Body of pancreas (tissue), 4 donors: Measurements from ENCODE around the gene BTBD1. TPM values are rescaled to one million over a fixed set of nuclear protein-coding genes. Genes with fewer than 3 reads are reported as not detected.

ENCODE experiments used
- ATAC-seq: fragments of 150-250 bp; one replicate; pipeline ENCODE4 v1.9.1; 2016
- DNase-seq, 4 donors: peaks; one replicate each; pipeline ENCODE4 v3.0.0-alpha.2; 2019
- H3K27ac ChIP-seq, 4 donors: fragments of 200-600 bp; sonication (generic); 1 replicate in 3 of 4; 2 replicates in 1 of 4; pipeline versions ENCODE4 v1.5.1 to v1.6.1; 2016 to 2019; ENCODE audit warnings: mild to moderate bottlenecking in 1 of 4, mixed read lengths in 1 of 4, moderate library complexity in 1 of 4
- H3K27me3 ChIP-seq, 2 donors: fragments of 200-600 bp; sonication (generic); one replicate each; pipeline ENCODE4 v1.6.0; 2016; ENCODE audit warnings: mild to moderate bottlenecking in 1 of 2
- H3K36me3 ChIP-seq, 2 donors: fragments of 200-600 bp; sonication (generic); replicated peaks in 1 of 2; 2 replicates each; pipeline ENCODE4 v1.5.1; 2016; ENCODE audit warnings: low read depth in 2 of 2; ENCODE audit not compliant: insufficient read depth in 1 of 2
- H3K4me1 ChIP-seq: fragments of 200-600 bp; sonication (generic); one replicate; pipeline ENCODE4 v1.6.0; 2016
- H3K4me3 ChIP-seq, 2 donors: fragments of 200-600 bp; sonication (generic); 1 replicate in 1 of 2; 2 replicates in 1 of 2; pipeline ENCODE4 v1.5.1; 2016 to 2019
- H3K9me3 ChIP-seq, 3 donors: fragments of 200-600 bp; sonication (generic); 1 replicate in 2 of 3; 2 replicates in 1 of 3; pipeline ENCODE4 v1.5.1; 2016
- CTCF ChIP-seq, 7 experiments: fragments of 450-650 bp in 4 of 7; fragments of 200-600 bp in 3 of 7; sonication (generic) in 3 of 7; IDR thresholded peaks; one replicate each; pipeline ENCODE4 v1.5.1; 2016 to 2019; ENCODE audit warnings: antibody characterized with exemption in 7 of 7
- POLR2A ChIP-seq, 3 donors: fragments of 450-650 bp; IDR thresholded peaks; one replicate each; pipeline ENCODE4 v1.6.1; 2016; ENCODE audit warnings: antibody characterized with exemption in 3 of 3, mild to moderate bottlenecking in 2 of 3
- WGBS, 2 donors: methylation state at CpG; one replicate each; pipeline ENCODE4 v1.1.5; 2017; 5-methylcytosine and 5-hydroxymethylcytosine counted together
- intact Hi-C: fragments of 100-400 bp; cut with DNase I; formaldehyde crosslinking; loops from one replicate; pipeline ENCODE4 v1.15.1; 2023
- total RNA-seq, 2 donors: library from RNA; depleted of rRNA; stranded (reverse); fragments of >200 nt; gene quantifications; one replicate each; pipeline ENCODE4 v1.1.0, GENCODE V29; 2016

BTBD1 gene
- total RNA-seq, 2 donors from 2014 or later: 24.4 to 37.9 TPM

DNA sequence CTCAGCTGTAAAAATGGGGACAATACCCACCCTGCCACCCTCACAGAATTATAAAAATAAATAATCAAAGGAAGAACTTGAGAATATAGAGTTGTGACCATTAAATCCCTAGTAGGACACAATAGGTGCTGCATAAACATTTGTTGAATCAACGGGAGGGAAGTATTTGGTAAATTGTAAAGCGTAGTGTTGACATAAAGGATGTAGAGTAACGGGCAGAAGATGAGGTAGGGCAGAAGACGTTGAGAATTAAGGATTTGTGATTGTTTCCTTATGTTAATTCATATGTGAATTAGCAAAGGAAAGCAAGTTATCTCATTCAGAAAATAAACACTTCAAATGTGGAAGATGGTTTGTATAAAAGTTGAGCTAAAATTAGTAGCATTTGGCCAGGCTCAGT, 73.9 kb downstream of the BTBD1 start:
- peaks cover 0 to 2% of the 10 kb centered on the region in 2 donors for H3K36me3 ChIP-seq
- H3K27me3 ChIP-seq: no peaks in the 10 kb centered on the region
- no peak overlapping the region for H3K4me3 ChIP-seq
- intact Hi-C loops: no loop called here
- TF ChIP-seq CTCF (IDR thresholded peaks at IDR 0.05): no peak
- TF ChIP-seq POLR2A (IDR thresholded peaks at IDR 0.05): no peak
- no peak for DNase-seq
- WGBS, 2 donors: 59 to 76% methylated on average over 4 of the region's 4 CpGs
- H3K9me3 ChIP-seq: no peaks in the 10 kb centered on the region
- ATAC-seq: no peak
- peaks cover 11% of the 10 kb centered on the region for H3K4me1 ChIP-seq
- no peak overlapping the region for H3K27ac ChIP-seq

DNA sequence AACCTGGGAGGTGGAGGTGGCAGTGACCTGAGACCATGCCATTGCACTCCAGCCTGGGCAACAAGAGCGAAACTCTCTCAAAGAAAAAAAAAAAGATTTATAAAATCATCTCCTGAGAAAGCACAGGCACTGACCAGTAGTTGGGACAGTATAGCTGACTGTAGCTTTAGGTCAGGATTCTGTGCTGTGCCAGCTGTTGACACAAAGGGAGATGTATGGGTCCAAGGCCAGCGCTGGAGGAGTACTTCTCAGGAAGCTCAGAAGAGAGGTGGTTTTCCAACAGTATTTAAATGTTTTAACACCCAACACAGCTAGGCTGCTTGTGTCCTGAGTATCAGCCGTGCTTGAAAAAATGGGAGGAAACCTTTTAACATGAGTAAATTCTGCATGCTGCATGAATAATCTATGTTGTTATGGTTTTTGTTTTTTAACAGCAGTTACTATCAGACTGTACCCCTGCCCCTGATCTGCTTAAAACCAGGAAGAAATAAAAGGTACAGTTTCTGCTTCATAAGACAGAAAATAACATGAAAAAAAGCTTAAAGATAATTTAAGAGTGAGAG, 74.5 kb downstream of the BTBD1 start:
- TF ChIP-seq POLR2A (IDR thresholded peaks at IDR 0.05): no peak
- no peak for TF ChIP-seq CTCF (IDR thresholded peaks at IDR 0.05)
- 65 to 72% methylated on average over 3 of the region's 3 CpGs for WGBS, 2 donors
- DNase-seq (peak in 3 of 4 donors; percentile 28 to 61 (median 40)), ATAC-seq (no peak)
- peaks cover 13% of the 10 kb centered on the region for H3K4me1 ChIP-seq
- peak overlapping the region in 2 of 4 donors; percentile 4 to 18 for H3K27ac ChIP-seq
- H3K4me3 ChIP-seq: no peak overlapping the region
- intact Hi-C loops: no loop called here
- H3K36me3 ChIP-seq: peaks cover 0 to 2% of the 10 kb centered on the region in 2 donors
- H3K9me3 ChIP-seq: no peaks in the 10 kb centered on the region
- no peaks in the 10 kb centered on the region for H3K27me3 ChIP-seq

- TF ChIP-seq CTCF (IDR thresholded peaks at IDR 0.05) (peak in 1 of 7 experiments; percentile 11), POLR2A (IDR thresholded peaks at IDR 0.05) (no peak)
- H3K4me3 ChIP-seq: peak overlapping the region; percentile 85 to 89
- ATAC-seq: no peak
- no peaks in the 10 kb centered on the region for H3K27me3 ChIP-seq
- no peaks in the 10 kb centered on the region for H3K9me3 ChIP-seq
- DNase-seq: no peak
- intact Hi-C loops: no loop called here
- WGBS, 2 donors: 1% methylated on average over 8 to 12 of the region's 12 CpGs
- peak overlapping the region; percentile 42 to 90 (median 85) for H3K27ac ChIP-seq
- H3K4me1 ChIP-seq: peaks cover 20% of the 10 kb centered on the region
- H3K36me3 ChIP-seq: peaks cover 0 to 2% of the 10 kb centered on the region in 2 donors
Measured at GRCh38 chr15:82986442-82986780, 80.6 kb downstream of the BTBD1 start.

DNA sequence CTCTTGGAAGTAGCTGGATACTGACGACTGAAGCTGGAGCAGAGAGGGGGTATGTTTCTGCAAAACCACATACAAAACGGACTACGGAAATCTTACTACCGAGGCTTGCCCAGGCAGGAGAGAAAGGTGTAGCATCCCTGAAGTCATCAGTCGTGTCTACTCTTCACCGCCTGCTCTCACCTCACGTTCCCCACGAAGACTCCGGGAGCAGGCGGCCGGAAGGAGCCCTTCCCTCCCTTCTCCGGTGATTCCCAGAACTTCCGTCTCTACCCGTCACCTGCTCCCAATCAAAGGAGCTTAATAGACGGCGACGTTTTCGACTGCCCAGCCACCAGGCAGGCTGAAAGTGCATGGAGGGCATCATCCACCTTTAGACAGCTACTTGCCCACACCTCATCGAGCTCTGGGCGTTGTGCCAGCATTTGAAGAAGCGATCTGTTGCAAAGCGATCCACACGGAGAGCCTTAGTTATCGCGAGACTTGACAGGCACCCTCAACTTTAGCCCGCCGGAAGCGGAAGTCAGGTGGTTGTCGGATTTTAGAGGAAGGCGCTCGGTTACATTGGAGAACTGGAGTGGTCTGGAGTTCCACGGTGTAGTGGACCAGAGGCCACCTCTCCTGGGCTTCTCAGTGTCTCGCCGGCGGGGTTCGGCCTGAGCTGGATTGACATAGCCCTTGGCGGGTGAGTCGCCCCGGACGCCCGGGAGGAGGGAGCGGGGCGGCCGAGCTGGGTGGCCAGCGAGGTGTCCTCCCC, 81.2 kb downstream of the BTBD1 start, which contains the start of gene RAMAC:
RAMAC (plus strand) TSS at position 523 of the 754 bp plus-strand sequence. CDS start 2,809 bp downstream, outside the sequence.
- ATAC-seq (peak; percentile 97), DNase-seq (peak; percentile 94 to 97 (median 96))
- peak within 1 kb of the TSS; percentile 85 to 89 for H3K4me3 ChIP-seq
- peak; percentile 28 to 84 (median 82) for TF ChIP-seq POLR2A (IDR thresholded peaks at IDR 0.05)
- peak in 1 of 7 experiments; percentile 13 for TF ChIP-seq CTCF (IDR thresholded peaks at IDR 0.05)
- peaks cover 20% of the 10 kb centered on the region for H3K4me1 ChIP-seq
- H3K36me3 ChIP-seq: peaks cover 0 to 2% of the 10 kb centered on the region in 2 donors
- peak within 1 kb of the TSS; percentile 71 to 90 (median 85) for H3K27ac ChIP-seq
- WGBS, 2 donors: 0 to 3% methylated on average over 12 to 45 of the region's 45 CpGs
- intact Hi-C loops: no loop called here
- H3K9me3 ChIP-seq: no peaks in the 10 kb centered on the region
- H3K27me3 ChIP-seq: no peaks in the 10 kb centered on the region
